Activated CD8-positive, alpha-beta memory T cell treated with anti-CD3 and anti-CD28 coated beads, Interleukin-2, amount 50 U/mL, for 4 hours (primary cell): Measurements from ENCODE around the gene SDHAF2.
"Not testable (repeated sequence)": the region's sequence is repeated elsewhere in the genome, so short reads cannot be mapped to it uniquely, and the experiment has no call there.

Experiments
- DNase-seq: peaks from one replicate; pipeline ENCODE4 v3.0.0-alpha.2; 2020

SDHAF2 gene

DNA sequence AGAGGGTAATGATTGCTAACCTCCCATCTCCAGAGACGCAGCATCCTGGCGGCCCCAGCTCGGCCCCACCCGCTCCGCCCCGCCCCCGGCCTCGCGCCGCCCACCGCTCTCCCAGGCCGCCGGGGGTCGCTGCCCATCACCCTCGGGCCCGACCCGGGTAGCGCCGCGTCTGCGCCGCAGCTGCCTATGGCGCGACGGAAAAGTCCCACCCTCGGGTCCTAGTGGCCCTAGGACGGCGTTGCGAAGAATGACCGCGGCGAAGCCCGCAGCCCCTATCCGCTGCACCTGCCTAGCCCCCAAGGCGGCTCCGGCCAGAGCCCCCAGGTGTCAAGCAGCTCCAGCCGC is 606 bp upstream of the SDHAF2 start:
- DNase-seq, result peak; percentile 70

GRCh38 chr11:61430839-61431238 is 915 bp downstream of the SDHAF2 start:
- DNase-seq, result not testable (repeated sequence)

- no peak for DNase-seq
These were observed 7.6 kb downstream of the SDHAF2 start for GRCh38 chr11:61437496-61437895.

DNA sequence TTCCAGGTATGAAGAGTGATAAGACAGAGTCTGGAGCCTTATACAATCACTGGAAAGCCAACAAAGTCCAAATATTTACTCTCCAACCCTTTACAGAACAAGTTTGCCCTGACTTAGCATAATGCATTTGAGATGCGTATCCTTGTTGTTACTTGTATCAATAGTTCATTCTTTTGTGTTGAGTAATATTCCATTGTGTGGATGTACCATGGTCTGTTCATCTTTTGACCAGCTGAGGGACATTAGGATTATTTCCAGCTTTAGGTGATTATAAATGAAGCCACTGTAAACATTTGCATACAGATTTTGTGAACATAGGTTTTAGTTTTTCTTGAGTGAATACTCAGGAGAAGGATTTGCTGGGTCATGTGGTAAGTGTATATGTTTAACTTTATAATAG is 9.7 kb downstream of the SDHAF2 start:
- DNase-seq, result no peak

DNA sequence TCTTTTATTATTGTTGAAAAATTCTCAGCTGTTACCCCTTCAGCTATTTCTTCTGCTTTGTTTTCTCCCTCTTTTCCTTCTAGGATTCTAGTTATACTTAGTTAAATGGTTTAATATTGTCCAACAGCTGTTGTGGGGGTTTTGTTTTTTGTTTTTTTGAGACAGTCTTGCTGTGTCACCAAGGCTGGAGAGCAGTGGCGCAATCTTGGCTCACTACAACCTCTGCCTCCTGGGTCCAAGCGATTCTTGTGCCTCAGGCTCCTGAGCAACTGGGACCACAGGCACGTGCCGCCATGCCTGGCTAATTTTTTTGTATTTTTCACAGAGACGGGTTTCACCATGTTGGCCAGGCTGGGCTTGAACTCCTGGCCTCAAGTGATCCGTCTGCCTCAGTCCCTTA is 12.7 kb downstream of the SDHAF2 start:
- no peak for DNase-seq

GRCh38 chr11:61445516-61445915 is 15.6 kb downstream of the SDHAF2 start:
- no peak for DNase-seq

DNA sequence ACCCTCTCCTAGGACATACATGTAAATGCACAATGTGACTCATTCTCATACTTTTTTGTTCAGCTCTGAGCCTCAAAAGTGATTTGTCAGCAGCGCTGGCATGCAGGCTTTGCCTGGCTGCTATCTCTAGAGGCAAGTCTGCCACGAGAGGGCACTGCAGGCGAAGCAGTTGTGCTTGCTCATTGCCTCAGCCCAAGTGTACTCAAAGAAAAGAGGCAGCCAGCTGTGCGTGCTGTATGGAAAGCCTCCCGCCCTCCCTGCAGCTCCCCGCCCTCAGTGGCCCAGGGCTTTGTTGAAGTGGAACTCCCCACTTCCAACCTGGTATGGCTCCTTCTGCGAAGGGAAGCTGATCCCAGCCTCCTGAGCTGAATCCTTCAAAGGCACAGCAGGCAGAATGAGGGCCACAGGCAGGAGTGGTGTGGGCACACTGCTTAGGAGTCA is 16.3 kb downstream of the SDHAF2 start:
- DNase-seq, result peak; percentile 71

DNA sequence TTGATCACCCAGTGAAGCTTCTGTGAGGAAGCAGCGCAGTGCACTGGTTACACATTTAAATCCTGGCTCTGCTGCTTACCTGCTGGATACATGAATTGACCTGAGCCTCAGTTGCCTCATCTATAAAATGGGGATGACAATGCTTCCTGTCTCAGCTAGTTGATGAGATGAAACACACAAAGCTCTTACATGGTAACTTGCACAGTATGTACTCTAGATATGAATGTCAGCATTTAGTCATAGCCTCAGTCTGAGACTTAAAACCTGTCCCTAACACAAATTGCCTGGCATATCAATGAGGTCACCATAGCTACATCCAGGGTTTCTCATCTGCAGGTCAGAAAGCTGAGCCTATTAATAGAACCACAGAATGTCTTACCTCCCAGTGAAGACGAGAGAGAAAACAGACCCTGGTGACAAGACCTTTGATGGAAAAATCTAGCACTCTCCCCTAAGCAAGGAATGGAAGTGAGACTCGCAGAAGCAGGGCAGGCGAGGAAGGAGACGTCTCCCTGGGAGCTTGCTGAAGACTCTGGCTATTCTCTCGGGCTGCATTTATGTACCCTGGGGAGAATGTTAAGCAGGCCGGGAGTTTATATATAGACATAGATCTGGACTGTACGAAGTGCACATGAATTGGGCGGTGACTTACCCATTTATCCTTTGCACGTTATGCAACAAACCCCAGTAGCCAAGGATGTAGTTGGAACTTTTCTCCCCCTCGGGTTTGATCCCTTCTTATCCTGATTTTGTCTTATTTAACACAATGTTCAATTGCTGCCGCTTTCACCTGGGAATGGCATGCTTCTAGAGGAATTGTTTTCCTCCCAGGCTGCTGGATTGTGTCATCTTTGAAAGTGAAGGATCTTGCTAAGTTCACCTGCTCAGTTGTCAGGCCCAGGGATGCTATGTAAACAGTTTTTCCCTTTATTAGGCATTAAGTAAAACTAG is 18.0 kb downstream of the SDHAF2 start:
- no peak for DNase-seq

- no peak for DNase-seq
These were observed 18.6 kb downstream of the SDHAF2 start for GRCh38 chr11:61448552-61448927.

DNA sequence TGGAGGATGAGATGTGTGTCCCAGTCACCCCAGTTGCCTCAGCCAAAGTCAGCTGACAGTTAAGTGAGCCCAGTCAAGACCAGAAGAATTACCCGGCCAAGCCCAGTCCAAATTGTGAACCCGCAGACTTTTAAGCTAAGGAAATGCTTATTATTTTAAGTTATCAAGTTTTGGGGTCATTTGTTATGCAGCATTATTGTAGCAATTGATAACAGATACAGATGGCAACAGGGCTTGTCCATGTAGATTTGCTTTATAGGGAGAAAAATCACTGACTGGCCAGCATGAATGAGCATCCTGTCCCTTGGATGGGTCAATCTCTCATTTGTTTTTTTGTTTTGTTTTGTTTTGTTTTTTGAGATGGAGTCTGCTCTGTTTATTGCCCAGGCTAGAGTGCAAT is 22.9 kb downstream of the SDHAF2 start:
- DNase-seq, result no peak

GRCh38 chr11:61453695-61454094 is 23.8 kb downstream of the SDHAF2 start:
- no peak for DNase-seq

DNA sequence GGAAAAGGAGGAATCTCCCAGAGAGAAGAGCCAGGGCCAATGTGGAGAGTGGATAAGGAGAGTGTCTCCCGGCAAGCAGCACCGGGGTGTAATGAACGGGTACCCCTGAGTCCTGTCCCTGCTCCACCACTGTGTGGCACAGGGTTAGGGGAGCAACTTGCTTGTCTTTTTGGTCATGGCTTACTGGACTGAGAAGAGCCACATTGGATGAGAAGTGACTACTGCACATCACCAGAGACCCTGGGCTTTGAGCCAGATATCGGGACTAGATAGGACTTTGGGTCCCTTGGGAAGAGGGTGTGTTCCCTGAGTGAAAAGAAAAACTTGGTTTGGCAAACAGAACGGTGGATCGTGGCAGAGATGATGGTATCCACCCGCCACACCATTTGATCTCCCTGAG is 24.6 kb downstream of the SDHAF2 start:
- no peak for DNase-seq

DNA sequence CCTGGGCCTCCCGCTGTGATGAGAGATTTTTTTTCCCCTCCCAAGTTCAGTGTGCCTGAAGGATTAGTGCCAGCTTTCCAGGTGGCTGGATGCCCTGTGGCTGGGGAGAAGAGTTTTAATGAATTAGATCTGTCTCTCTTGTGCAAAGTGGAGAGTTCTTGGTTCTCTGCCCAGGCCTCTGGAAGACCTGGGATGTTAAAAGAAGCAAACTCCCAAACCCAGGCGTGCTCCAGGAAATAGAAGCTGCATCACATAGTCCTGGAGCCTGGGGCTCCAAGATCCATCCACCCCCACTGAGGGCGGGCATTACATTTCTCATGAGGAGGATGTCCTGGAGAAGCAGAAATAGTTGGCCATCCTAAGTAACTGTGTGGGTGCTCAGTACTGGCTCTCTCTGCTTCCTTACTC is 30.6 kb downstream of the SDHAF2 start:
- no peak for DNase-seq

DNA sequence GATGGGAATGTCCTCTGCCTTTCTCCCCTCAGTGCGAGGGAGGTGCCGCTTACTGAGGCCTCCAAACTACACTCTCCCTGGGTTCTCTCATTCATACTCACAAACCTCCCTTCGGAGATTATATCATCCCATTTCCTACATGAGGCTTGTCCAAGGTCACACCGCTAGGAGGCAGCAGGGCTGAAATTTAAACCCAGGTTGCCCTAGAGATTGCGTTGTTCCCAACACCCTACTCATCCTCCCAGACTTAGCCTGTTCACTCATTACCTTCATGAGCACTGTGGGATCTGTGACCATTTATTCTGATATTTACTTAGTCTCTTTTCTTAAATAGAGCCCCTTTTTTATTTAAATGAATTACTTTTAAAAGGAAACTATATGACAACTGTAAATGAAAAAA is 31.1 kb downstream of the SDHAF2 start:
- DNase-seq, result no peak

DNA sequence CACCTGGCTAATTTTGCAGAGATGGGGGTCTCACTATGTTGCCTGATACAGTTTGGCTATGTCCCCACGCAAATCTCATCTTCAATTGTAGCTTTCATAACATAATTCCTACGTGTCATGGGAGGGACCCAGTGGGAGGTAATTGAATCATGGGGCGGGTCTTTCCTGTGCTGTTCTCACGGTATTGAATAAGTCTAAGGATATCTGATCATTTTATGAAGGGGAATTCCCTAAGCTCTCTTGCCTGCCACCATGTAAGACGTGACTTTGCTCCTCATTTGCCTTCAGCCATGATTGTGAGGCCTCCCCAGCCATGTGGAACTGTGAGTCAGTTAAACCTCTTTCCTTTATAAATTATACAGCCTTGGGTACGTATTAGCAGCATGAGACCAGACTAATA is 37.7 kb downstream of the SDHAF2 start:
- DNase-seq, result not testable (repeated sequence)

- DNase-seq, result no peak
These were observed 38.1 kb downstream of the SDHAF2 start for GRCh38 chr11:61468002-61468401.

- DNase-seq, result no peak
These were observed 42.4 kb downstream of the SDHAF2 start for GRCh38 chr11:61472282-61472681.

DNA sequence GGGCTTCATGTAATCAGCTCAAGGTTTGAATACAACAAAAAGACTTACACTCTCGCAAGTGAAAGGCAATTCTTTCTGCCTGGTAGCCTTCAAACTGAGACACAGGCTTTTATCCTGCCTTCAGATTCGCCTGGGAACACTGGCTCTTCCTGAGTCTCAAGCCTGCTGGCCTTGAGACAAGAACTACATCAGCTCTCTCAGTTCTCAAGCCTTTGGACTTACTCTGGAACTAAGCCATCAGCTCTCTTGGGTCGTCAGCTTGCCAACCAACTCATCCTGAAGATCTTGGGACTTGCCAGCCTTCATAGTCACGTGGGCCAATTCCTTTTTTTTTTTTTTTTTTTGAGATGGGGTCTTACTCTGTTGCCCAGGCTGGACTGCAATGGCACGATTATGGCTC is 42.9 kb downstream of the SDHAF2 start:
- no peak for DNase-seq

- DNase-seq, result no peak
These were observed 43.6 kb downstream of the SDHAF2 start for GRCh38 chr11:61473370-61474012.

DNA sequence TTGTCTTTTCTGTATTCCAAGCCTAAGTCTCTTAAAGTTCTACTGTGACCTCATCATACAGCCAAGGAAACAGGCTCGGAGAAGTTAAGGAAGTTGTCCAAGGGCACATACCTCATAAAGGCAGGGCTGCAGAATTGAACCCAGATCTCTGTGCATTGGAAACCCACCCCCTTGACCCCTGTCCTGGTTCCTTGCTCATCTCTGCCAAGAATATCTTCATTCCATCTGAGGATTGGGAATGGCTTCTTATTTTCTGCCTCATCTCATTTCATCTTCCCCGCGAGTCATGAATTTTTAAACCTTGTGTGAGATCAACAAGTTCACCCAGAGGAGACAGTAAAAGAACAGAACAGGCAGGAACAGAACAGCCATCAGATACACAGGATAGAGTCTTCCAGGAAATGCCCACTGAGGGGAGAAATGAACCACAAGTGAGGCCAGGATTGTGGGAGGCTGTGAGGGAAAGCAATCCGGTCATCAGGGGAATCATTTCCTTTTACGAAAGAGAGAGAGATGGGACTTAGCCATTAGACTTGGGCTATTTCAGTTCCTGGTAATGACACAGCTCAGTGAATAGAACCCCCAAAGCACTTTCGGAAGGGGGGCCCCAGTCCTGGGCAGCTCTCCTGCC is 44.2 kb downstream of the SDHAF2 start:
- DNase-seq, result no peak

- no peak for DNase-seq
These were observed 45.5 kb downstream of the SDHAF2 start for GRCh38 chr11:61475433-61475832.

DNA sequence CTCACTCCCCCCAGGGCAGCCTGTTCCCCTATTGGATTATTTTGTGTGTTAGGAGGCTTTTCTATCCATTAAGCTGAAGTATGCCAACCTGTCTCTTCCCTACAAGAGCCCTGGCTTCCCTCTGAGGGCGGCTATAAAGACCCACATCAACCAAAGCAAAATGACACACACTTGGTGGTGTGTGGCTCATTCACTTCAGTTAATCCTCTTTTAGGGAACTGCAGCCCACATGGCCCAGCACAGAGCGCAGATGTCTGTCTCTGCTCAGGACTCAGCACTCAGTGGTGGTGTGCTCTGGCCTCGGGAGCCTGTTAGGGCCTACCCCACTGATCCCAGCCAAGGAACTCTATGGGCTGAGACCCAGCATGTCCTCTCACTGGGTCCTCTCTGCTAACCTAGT is 46.4 kb downstream of the SDHAF2 start:
- no peak for DNase-seq

GRCh38 chr11:61477126-61477525 is 47.2 kb downstream of the SDHAF2 start:
- DNase-seq, result no peak

DNA sequence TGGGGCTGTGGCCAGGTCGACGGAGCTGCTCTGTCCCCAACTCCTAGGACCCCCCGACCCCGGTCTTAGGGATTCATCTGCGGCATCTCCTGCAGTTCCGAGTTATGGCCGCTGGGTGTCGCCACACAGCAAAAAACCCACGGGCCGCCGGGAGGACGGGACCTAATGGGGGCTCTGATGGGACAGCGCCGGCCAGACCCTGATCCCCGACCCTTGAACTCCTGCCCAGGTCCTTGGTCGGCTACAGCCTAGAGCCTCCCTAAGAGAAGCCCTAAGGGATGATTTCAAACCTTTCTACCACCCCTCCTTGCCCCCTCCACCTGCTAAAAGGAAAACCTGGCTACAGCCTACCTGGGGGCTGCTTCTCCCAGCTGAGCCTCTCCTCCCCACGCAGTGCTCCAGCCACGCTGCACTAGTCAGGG is 47.8 kb downstream of the SDHAF2 start:
- DNase-seq, result peak; percentile 62
